ENCODE data around the gene HIGD1A.

The HIGD1A gene

DNA sequence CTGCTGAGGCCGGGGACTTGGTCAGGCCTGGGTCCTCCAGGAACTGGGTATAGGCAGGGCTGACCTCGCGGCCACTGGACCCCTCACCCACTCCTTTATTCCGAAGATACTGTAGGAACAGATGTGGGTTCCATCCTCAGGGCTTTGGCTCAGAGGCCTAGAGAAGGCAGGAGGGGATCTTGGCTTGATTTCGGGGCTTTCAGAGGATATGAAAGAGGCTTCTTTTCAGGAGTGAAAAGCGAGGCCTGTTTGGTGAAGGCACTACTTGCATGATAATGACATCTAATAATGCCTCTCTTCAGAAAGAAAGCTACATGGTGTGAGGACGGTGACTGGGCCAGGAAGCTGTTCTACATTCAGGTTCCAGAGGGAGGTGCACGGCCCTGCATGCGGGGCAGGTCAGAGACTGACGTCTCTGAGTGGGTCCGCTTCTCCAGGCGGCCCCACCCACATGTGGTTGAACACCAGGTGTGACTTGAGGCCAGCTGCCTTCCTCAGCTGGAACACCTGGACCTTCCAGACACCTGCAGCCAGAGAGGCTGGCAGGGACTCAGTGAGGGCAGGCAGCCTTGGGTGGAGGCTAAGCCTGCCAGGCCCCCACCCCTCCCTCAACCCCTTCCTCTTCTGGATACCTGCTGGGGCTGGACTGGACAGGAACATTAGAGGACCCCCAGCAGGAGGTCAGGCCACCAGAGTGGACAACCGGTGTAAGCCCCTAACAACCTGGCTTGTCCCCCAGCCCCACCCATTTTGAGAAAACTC is 70.6 kb downstream of the HIGD1A start:
- no peak overlapping the region for H2AFZ ChIP-seq (ENCODE audit: low read length)
- no peak overlapping the region for H3K4me2 ChIP-seq (ENCODE audit: low read length)
- no peaks in the 10 kb centered on the region for H3K79me2 ChIP-seq (ENCODE audit: insufficient read depth, low read length)
- H3K27me3 ChIP-seq (ENCODE audit: insufficient read depth, low read length), result no peaks in the 10 kb centered on the region
- no peaks in the 10 kb centered on the region for H3K36me3 ChIP-seq (ENCODE audit: insufficient read depth, low read length)
- no peak for TF ChIP-seq EZH2 (IDR thresholded peaks at IDR 0.05; ENCODE audit: borderline replicate concordance, low read length)
- TF ChIP-seq, protein P1, sequence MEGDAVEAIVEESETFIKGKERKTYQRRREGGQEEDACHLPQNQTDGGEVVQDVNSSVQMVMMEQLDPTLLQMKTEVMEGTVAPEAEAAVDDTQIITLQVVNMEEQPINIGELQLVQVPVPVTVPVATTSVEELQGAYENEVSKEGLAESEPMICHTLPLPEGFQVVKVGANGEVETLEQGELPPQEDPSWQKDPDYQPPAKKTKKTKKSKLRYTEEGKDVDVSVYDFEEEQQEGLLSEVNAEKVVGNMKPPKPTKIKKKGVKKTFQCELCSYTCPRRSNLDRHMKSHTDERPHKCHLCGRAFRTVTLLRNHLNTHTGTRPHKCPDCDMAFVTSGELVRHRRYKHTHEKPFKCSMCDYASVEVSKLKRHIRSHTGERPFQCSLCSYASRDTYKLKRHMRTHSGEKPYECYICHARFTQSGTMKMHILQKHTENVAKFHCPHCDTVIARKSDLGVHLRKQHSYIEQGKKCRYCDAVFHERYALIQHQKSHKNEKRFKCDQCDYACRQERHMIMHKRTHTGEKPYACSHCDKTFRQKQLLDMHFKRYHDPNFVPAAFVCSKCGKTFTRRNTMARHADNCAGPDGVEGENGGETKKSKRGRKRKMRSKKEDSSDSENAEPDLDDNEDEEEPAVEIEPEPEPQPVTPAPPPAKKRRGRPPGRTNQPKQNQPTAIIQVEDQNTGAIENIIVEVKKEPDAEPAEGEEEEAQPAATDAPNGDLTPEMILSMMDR (IDR thresholded peaks at IDR 0.05; ENCODE audit: low read length), result no peak
- no peak overlapping the region for H3K9ac ChIP-seq (ENCODE audit: low read length)
- no peaks in the 10 kb centered on the region for H3K9me3 ChIP-seq (ENCODE audit: low read length)
- H3K4me1 ChIP-seq (ENCODE audit: insufficient read depth, low read length, severe bottlenecking), result no peaks in the 10 kb centered on the region
- no peaks in the 10 kb centered on the region for H4K20me1 ChIP-seq (ENCODE audit: insufficient read depth, low read length)
- H3F3A ChIP-seq (ENCODE audit: insufficient read depth, low read length), result no peaks in the 10 kb centered on the region
- H3K27ac ChIP-seq (ENCODE audit: low read depth, low read length, poor library complexity, severe bottlenecking), result no peak overlapping the region
- H3K9me2 ChIP-seq (ENCODE audit: low read depth, low read length), result no peaks in the 10 kb centered on the region
- no peak overlapping the region for H3K4me3 ChIP-seq (ENCODE audit: low read depth, low read length, poor library complexity, severe bottlenecking)

Measured in OCI-LY1 (cell line).